ENCODE measurements around the gene CNOT2. TPM values are rescaled to one million over a fixed set of nuclear protein-coding genes. Genes with fewer than 3 reads are reported as not detected.

CNOT2 gene
- total RNA-seq (100 to 1,000 TPM in 3 of 4 donors, 10 to 100 TPM in 1; 98.8 to 171 (median 123) TPM), polyA plus RNA-seq (10 to 100 TPM; 36.7 to 51.3 (median 51.1) TPM)

- intact Hi-C loops (cut with DNase I), result loop anchor here (2.0 kb wide), 1 partner anchor 328 kb away; no protein-coding TSS in a partner anchor
- WGBS, 2 donors, result 0% methylated on average over 64 of the region's 64 CpGs
- peak within 1 kb of the TSS; percentile 87 to 99 (median 96) for H3K27ac ChIP-seq
- peaks cover 0 to 26% (median 9%) of the 10 kb centered on the region in 4 donors for H3K36me3 ChIP-seq
- H3K4me3 ChIP-seq, result peak within 1 kb of the TSS; percentile 70 to 95 (median 86)
- TF ChIP-seq POLR2AphosphoS5 (IDR thresholded peaks at IDR 0.05), result peak; percentile 54 to 72 (median 66)
- no peak for TF ChIP-seq CTCF (IDR thresholded peaks at IDR 0.05)
- peaks cover 0 to 52% (median 41%) of the 10 kb centered on the region in 4 donors for H3K4me1 ChIP-seq
- no peaks in the 10 kb centered on the region for H3K9me3 ChIP-seq
- H3K27me3 ChIP-seq, result no peaks in the 10 kb centered on the region
- peak; percentile 93 for DNase-seq
Observed at GRCh38 chr12:70242695-70243509, at the start of gene CNOT2. TSS of gene CNOT2 (plus strand) at chr12:70243433. CDS start at chr12:70278227, 34,794 bp downstream.

GRCh38 chr12:70194076-70194475 is 49.2 kb upstream of the CNOT2 start:
- H3K27me3 ChIP-seq, result no peaks in the 10 kb centered on the region
- H3K36me3 ChIP-seq, result no peaks in the 10 kb centered on the region
- H3K4me1 ChIP-seq, result no peaks in the 10 kb centered on the region
- no peak for TF ChIP-seq POLR2AphosphoS5 (IDR thresholded peaks at IDR 0.05)
- TF ChIP-seq EP300 (IDR thresholded peaks at IDR 0.05), result no peak
- TF ChIP-seq CTCF (IDR thresholded peaks at IDR 0.05), result no peak
- no peak for TF ChIP-seq POLR2A (IDR thresholded peaks at IDR 0.05)
- no peak overlapping the region for H3K4me3 ChIP-seq
- no peak overlapping the region for H3K27ac ChIP-seq
- no peak for DNase-seq
- intact Hi-C loops (cut with DNase I), result no loop called here
- no peaks in the 10 kb centered on the region for H3K9me3 ChIP-seq

GRCh38 chr12:70196811-70197281 is 46.4 kb upstream of the CNOT2 start:
- Histone ChIP-seq H3K4me3 (no peak overlapping the region), H3K9me3 (no peaks in the 10 kb centered on the region), H3K27ac (no peak overlapping the region), H3K36me3 (no peaks in the 10 kb centered on the region), H3K4me1 (no peaks in the 10 kb centered on the region), H3K27me3 (no peaks in the 10 kb centered on the region)
- 77 to 91% methylated on average over 1 of the region's 1 CpG for WGBS, 2 donors
- no peak for TF ChIP-seq POLR2A (IDR thresholded peaks at IDR 0.05)
- no peak for TF ChIP-seq POLR2AphosphoS5 (IDR thresholded peaks at IDR 0.05)
- no peak for TF ChIP-seq CTCF (IDR thresholded peaks at IDR 0.05)
- TF ChIP-seq EP300 (IDR thresholded peaks at IDR 0.05), result no peak
- intact Hi-C loops (cut with DNase I), result no loop called here
- DNase-seq, result no peak

GRCh38 chr12:70197345-70197744 is 45.9 kb upstream of the CNOT2 start:
- Histone ChIP-seq H3K9me3 (no peaks in the 10 kb centered on the region), H3K36me3 (no peaks in the 10 kb centered on the region), H3K4me1 (no peaks in the 10 kb centered on the region), H3K27ac (no peak overlapping the region), H3K4me3 (no peak overlapping the region), H3K27me3 (no peaks in the 10 kb centered on the region)
- no peak for DNase-seq
- TF ChIP-seq EP300 (IDR thresholded peaks at IDR 0.05), result no peak
- no peak for TF ChIP-seq CTCF (IDR thresholded peaks at IDR 0.05)
- no peak for TF ChIP-seq POLR2A (IDR thresholded peaks at IDR 0.05)
- TF ChIP-seq POLR2AphosphoS5 (IDR thresholded peaks at IDR 0.05), result no peak
- intact Hi-C loops (cut with DNase I), result no loop called here

Measured in sigmoid colon (tissue), 7 donors.